HCT116 (cell line): ENCODE data around the gene CNNM4.

Experiments
- ZNF274 ChIP-seq: fragments of 200-500 bp; sonication (Bioruptor generic); IDR thresholded peaks from 2 replicates; pipeline ENCODE4 v1.6.1; 2014; ENCODE audit warnings: mild to moderate bottlenecking, low read depth, low read length, inconsistent platforms
- TF ChIP-seq, protein P1 (sequence below), 3 experiments: fragments of 200-600 bp in 1 of 3; sonication (generic) in 1 of 3; IDR thresholded peaks in 2 of 3; conservative IDR thresholded peaks in 1 of 3; 2 replicates each; pipeline ENCODE4 v1.5.1; 2012 to 2017; ENCODE audit warnings: low read depth in 2 of 3, low read length in 2 of 3, antibody characterized with exemption in 1 of 3, borderline replicate concordance in 1 of 3, control low read depth in 1 of 3, mild to moderate bottlenecking in 1 of 3, mixed read lengths in 1 of 3, mixed run types in 1 of 3, moderate library complexity in 1 of 3; ENCODE audit not compliant: insufficient read depth in 1 of 3

DNA sequence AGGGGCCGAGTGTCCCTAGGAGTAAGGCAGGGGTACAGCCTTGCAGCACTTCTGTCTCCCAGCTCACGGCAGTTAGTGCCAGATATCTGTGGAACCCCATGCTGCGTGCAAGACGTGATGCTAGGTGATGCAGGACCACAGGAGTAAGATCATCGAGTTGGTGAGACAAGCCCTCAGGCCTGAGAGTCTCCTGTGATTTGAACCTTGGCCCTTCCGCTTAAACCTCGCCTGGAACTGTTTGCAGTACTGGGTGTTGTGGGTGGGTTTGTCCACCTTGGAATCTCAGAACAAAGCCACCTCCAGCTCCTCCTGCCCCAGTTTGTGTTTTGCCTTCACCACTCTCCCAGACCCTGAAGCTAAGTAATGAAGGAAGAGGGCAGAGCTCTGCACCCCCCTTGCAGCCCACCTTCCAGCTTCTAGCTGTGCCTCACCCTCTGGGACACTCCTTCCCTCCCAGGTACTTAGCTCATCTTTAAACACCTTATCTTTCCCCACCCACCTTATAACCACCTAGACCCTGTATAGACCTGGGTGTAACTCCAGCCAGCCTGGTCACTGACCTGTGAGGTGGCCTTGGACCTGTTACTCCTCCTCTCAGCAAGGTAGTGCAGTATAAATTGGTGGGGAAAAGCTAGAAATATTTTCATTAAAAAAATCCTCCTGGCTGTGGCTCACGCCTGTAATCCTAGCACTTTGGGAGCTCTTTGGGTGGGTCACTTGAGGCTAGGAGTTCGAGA, 6.6 kb downstream of the CNNM4 start:
- TF ChIP-seq, protein P1, sequence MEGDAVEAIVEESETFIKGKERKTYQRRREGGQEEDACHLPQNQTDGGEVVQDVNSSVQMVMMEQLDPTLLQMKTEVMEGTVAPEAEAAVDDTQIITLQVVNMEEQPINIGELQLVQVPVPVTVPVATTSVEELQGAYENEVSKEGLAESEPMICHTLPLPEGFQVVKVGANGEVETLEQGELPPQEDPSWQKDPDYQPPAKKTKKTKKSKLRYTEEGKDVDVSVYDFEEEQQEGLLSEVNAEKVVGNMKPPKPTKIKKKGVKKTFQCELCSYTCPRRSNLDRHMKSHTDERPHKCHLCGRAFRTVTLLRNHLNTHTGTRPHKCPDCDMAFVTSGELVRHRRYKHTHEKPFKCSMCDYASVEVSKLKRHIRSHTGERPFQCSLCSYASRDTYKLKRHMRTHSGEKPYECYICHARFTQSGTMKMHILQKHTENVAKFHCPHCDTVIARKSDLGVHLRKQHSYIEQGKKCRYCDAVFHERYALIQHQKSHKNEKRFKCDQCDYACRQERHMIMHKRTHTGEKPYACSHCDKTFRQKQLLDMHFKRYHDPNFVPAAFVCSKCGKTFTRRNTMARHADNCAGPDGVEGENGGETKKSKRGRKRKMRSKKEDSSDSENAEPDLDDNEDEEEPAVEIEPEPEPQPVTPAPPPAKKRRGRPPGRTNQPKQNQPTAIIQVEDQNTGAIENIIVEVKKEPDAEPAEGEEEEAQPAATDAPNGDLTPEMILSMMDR (IDR thresholded peaks at IDR 0.05 in 2 of 3, conservative IDR thresholded peaks at IDR 0.05 in 1 of 3; ENCODE audit: borderline replicate concordance in 1 of 3, insufficient read depth in 1 of 3, low read depth in 2 of 3, low read length in 2 of 3): no peak
- TF ChIP-seq ZNF274: no peak
